ENCODE results near the gene B3GNT4.

B3GNT4 gene

GRCh38 chr12:122243965-122244364 lies 40.5 kb downstream of the B3GNT4 start:
- TF ChIP-seq TCF12 (IDR thresholded peaks at IDR 0.05; ENCODE audit: low read depth) (no peak), REST (IDR thresholded peaks at IDR 0.05; ENCODE audit: low read depth) (no peak), FOXM1 (IDR thresholded peaks at IDR 0.05; ENCODE audit: borderline replicate concordance, low read depth) (no peak), ZBTB7A (IDR thresholded peaks at IDR 0.05; ENCODE audit: low read depth) (no peak), TAF1 (IDR thresholded peaks at IDR 0.05; ENCODE audit: low read depth) (no peak), TEAD4 (IDR thresholded peaks at IDR 0.05) (no peak), RAD21 (IDR thresholded peaks at IDR 0.05; ENCODE audit: low read depth) (no peak), CREB1 (IDR thresholded peaks at IDR 0.05; ENCODE audit: low read depth) (no peak), EGR1 (IDR thresholded peaks at IDR 0.05) (no peak), USF1 (IDR thresholded peaks at IDR 0.05) (no peak), MAX (IDR thresholded peaks at IDR 0.05) (no peak)

GRCh38 chr12:122244565-122245371 lies 41.3 kb downstream of the B3GNT4 start:
- TF ChIP-seq CREB1 (IDR thresholded peaks at IDR 0.05; ENCODE audit: low read depth) (no peak), ZBTB7A (IDR thresholded peaks at IDR 0.05; ENCODE audit: low read depth) (no peak), FOXM1 (IDR thresholded peaks at IDR 0.05; ENCODE audit: borderline replicate concordance, low read depth) (no peak), RAD21 (IDR thresholded peaks at IDR 0.05; ENCODE audit: low read depth) (no peak), TAF1 (IDR thresholded peaks at IDR 0.05; ENCODE audit: low read depth) (no peak), TCF12 (IDR thresholded peaks at IDR 0.05; ENCODE audit: low read depth) (no peak), TEAD4 (IDR thresholded peaks at IDR 0.05) (no peak), EP300 (IDR thresholded peaks at IDR 0.05; ENCODE audit: borderline replicate concordance) (no peak), USF1 (IDR thresholded peaks at IDR 0.05) (no peak), YY1 (IDR thresholded peaks at IDR 0.05; ENCODE audit: low read depth) (no peak), REST (IDR thresholded peaks at IDR 0.05; ENCODE audit: low read depth) (no peak), NFIC (IDR thresholded peaks at IDR 0.05) (no peak), MAX (IDR thresholded peaks at IDR 0.05) (no peak), CEBPB (IDR thresholded peaks at IDR 0.05) (no peak), EGR1 (IDR thresholded peaks at IDR 0.05) (no peak)

- TF ChIP-seq EP300 (IDR thresholded peaks at IDR 0.05; ENCODE audit: borderline replicate concordance) = no peak
- no peak for TF ChIP-seq MAX (IDR thresholded peaks at IDR 0.05)
- TF ChIP-seq FOXM1 (IDR thresholded peaks at IDR 0.05; ENCODE audit: borderline replicate concordance, low read depth) = no peak
- no peak for TF ChIP-seq EGR1 (IDR thresholded peaks at IDR 0.05)
- no peak for TF ChIP-seq RAD21 (IDR thresholded peaks at IDR 0.05; ENCODE audit: low read depth)
- TF ChIP-seq CEBPB (IDR thresholded peaks at IDR 0.05) = no peak
- TF ChIP-seq TCF12 (IDR thresholded peaks at IDR 0.05; ENCODE audit: low read depth) = no peak
- no peak for TF ChIP-seq USF1 (IDR thresholded peaks at IDR 0.05)
- TF ChIP-seq REST (IDR thresholded peaks at IDR 0.05; ENCODE audit: low read depth) = no peak
- TF ChIP-seq CREB1 (IDR thresholded peaks at IDR 0.05; ENCODE audit: low read depth) = no peak
- TF ChIP-seq TAF1 (IDR thresholded peaks at IDR 0.05; ENCODE audit: low read depth) = no peak
- TF ChIP-seq NFIC (IDR thresholded peaks at IDR 0.05) = no peak
- TF ChIP-seq ZBTB7A (IDR thresholded peaks at IDR 0.05; ENCODE audit: low read depth) = no peak
- TF ChIP-seq TEAD4 (IDR thresholded peaks at IDR 0.05) = no peak
- no peak for TF ChIP-seq YY1 (IDR thresholded peaks at IDR 0.05; ENCODE audit: low read depth)
Observed at GRCh38 chr12:122245553-122245952, 42.0 kb downstream of the B3GNT4 start.
